SU-DHL-6 (cell line): ENCODE data around the gene CUBN.

Source experiments
- H2AFZ ChIP-seq: fragments of 200-600 bp; sonication (generic); 2 replicates; pipeline ENCODE4 v1.6.1; 2014; ENCODE audit warnings: low read depth, mild to moderate bottlenecking, moderate library complexity, mixed read lengths, antibody characterized with exemption, low read length; ENCODE audit not compliant: severe bottlenecking
- H3F3A ChIP-seq: fragments of 200-600 bp; shearing (Covaris generic); 2 replicates; pipeline ENCODE4 v1.6.0; 2016; ENCODE audit warnings: antibody characterized with exemption, mild to moderate bottlenecking; ENCODE audit not compliant: insufficient read depth
- H3K27ac ChIP-seq: fragments of 200-600 bp; sonication (generic); 2 replicates; pipeline ENCODE4 v1.5.1; 2016; ENCODE audit warnings: low read depth, mild to moderate bottlenecking, low read length, moderate library complexity, mixed read lengths
- H3K27me3 ChIP-seq: fragments of 200-600 bp; sonication (generic), shearing (Covaris generic); 2 replicates; pipeline ENCODE4 v1.6.0; 2014; ENCODE audit warnings: mild to moderate bottlenecking, low read length
- H3K36me3 ChIP-seq: fragments of 200-600 bp; sonication (generic); 2 replicates; pipeline ENCODE4 v1.6.1; 2014; ENCODE audit warnings: mild to moderate bottlenecking, low read length, mixed read lengths
- H3K4me2 ChIP-seq: fragments of 300-600, 200-600 bp; shearing (Covaris generic), sonication (generic); 2 replicates; pipeline ENCODE4 v1.6.0; 2014; ENCODE audit warnings: low read length, low read depth, mild to moderate bottlenecking; ENCODE audit not compliant: poor library complexity, severe bottlenecking
- H3K4me3 ChIP-seq: fragments of 200-600 bp; sonication (generic); 2 replicates; pipeline ENCODE4 v1.5.1; 2014; ENCODE audit warnings: antibody characterized with exemption, low read length, mild to moderate bottlenecking, mixed read lengths; ENCODE audit not compliant: insufficient read depth, poor library complexity, severe bottlenecking
- H3K79me2 ChIP-seq: fragments of 200-600 bp; sonication (generic); 2 replicates; pipeline ENCODE4 v1.6.1; 2014; ENCODE audit warnings: mild to moderate bottlenecking, low read length, moderate library complexity; ENCODE audit not compliant: insufficient read depth
- H3K9ac ChIP-seq: fragments of 200-600 bp; sonication (generic); 2 replicates; pipeline ENCODE4 v1.7.0; 2014; ENCODE audit warnings: mild to moderate bottlenecking, low read length
- H3K9me2 ChIP-seq: fragments of 200-600 bp; sonication (generic); replicated peaks from 2 replicates; pipeline ENCODE4 v1.6.1; 2014; ENCODE audit warnings: low read length; ENCODE audit not compliant: insufficient read depth
- H3K9me3 ChIP-seq: fragments of 200-600 bp; sonication (generic); 2 replicates; pipeline ENCODE4 v1.6.1; 2014; ENCODE audit warnings: low read length, mixed read lengths; ENCODE audit not compliant: insufficient read depth
- H4K20me1 ChIP-seq: fragments of 200-600 bp; sonication (generic); 2 replicates; pipeline ENCODE4 v1.6.1; 2014; ENCODE audit warnings: low read depth, mild to moderate bottlenecking, antibody characterized with exemption, low read length, moderate library complexity, mixed read lengths
- EZH2phosphoT487 ChIP-seq: fragments of 200-600 bp; sonication (generic), shearing (Covaris generic); conservative IDR thresholded peaks from 2 replicates; pipeline ENCODE4 v1.6.1; 2018; ENCODE audit warnings: mild to moderate bottlenecking, antibody characterized with exemption, low read length, moderate library complexity, mixed read lengths
- TF ChIP-seq, protein P1 (sequence below): fragments of 200-600 bp; sonication (generic); IDR thresholded peaks from one replicate; pipeline ENCODE4 v1.5.1; 2017; ENCODE audit warnings: antibody characterized with exemption, mild to moderate bottlenecking, low read length, moderate library complexity; ENCODE audit not compliant: insufficient read depth, poor library complexity, severe bottlenecking

The CUBN gene

DNA sequence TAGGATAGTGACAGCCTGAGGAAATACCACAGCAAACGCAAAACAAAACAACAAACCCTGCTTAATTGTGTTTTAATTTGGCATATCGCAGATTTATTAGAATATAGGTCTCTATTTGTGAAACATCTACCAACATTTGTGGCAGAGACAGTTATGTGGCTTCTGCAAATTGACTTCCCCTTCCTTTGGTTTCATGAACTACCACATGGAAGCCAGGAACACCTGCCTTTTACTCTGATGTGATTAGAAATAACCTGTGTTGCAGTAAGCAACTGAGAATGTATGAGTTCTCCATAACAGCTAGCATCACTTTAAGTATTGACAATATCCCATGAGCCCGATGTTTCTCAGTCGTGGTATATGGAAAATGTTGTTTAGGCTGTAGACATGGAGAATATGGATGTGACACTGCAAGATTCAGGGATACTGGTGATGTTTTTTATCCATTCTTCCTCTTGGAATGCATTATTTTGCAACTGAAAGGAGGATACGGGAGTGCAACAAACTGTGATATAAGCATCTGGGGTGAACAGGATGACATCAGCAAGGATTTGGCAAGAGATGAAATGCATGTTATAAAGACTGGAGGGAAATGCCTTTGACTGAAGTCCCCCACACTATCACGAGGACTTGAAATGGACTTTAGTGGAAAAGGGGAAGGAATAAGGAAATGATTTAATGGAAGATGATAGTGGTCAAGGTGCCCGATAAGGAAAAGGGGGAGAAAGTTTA, 95.9 kb downstream of the CUBN start:
- Histone ChIP-seq H3F3A (no peaks in the 10 kb centered on the region), H3K9me3 (no peaks in the 10 kb centered on the region), H4K20me1 (no peaks in the 10 kb centered on the region), H3K4me2 (no peak overlapping the region), H3K79me2 (no peaks in the 10 kb centered on the region), H3K9me2 (no peaks in the 10 kb centered on the region), H2AFZ (no peak overlapping the region), H3K27ac (no peak overlapping the region), H3K9ac (no peak overlapping the region), H3K27me3 (no peaks in the 10 kb centered on the region), H3K36me3 (no peaks in the 10 kb centered on the region), H3K4me3 (no peak overlapping the region)
- TF ChIP-seq, protein P1, sequence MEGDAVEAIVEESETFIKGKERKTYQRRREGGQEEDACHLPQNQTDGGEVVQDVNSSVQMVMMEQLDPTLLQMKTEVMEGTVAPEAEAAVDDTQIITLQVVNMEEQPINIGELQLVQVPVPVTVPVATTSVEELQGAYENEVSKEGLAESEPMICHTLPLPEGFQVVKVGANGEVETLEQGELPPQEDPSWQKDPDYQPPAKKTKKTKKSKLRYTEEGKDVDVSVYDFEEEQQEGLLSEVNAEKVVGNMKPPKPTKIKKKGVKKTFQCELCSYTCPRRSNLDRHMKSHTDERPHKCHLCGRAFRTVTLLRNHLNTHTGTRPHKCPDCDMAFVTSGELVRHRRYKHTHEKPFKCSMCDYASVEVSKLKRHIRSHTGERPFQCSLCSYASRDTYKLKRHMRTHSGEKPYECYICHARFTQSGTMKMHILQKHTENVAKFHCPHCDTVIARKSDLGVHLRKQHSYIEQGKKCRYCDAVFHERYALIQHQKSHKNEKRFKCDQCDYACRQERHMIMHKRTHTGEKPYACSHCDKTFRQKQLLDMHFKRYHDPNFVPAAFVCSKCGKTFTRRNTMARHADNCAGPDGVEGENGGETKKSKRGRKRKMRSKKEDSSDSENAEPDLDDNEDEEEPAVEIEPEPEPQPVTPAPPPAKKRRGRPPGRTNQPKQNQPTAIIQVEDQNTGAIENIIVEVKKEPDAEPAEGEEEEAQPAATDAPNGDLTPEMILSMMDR = no peak
- TF ChIP-seq EZH2phosphoT487 = no peak

DNA sequence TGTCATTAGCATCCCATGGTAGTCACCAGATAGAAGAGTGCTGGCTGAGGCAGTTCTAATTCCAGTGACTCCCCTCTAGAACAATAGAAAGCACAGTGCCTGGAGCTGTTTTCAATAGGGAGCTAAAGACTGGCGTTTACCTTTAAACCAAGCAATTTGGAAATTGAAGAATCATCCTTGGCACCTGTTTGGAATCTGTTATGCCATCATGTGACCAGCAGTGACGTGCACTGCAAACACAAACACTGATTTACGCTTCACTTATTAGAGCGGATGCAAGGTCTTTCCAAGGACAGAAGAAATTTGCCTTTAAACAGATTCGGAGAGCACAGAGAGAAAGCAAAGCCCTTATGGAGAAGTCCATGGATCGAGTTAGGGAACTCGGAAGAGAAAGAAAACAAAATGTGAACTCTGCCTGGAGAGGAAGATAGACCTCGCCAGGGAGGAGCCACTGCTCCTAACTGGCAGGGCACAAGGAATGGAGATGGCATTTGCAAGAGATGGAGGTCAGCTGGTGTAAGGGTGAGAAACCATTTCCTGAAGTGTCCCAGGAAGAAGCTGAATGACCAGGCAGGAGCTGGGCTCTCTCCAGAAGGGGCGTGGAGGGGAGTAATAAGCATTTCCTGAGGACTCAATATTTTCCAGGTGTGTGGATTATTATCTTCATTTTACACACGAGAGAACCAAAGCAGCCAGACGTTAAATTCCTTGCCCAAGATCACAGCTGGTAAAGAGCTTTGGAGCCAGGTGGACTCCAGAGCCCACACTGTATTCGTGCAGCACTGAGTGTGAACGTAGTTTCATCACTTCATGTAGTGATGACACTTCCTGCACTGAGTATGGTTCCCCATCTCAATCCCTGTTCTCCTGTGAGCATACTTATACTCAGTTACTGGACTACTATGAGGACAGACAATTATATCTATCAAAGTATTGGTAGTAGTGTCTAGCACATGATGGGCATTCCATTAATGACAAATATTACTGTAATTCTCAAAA, 97.7 kb downstream of the CUBN start:
- H3K36me3 ChIP-seq = no peaks in the 10 kb centered on the region
- H3K27ac ChIP-seq = no peak overlapping the region
- TF ChIP-seq, protein P1 = no peak
- no peak for TF ChIP-seq EZH2phosphoT487
- H3K9me2 ChIP-seq = no peaks in the 10 kb centered on the region
- no peaks in the 10 kb centered on the region for H3K9me3 ChIP-seq
- H3K27me3 ChIP-seq = no peaks in the 10 kb centered on the region; the same call in 1 of the 2 replicates
- no peak overlapping the region for H3K4me3 ChIP-seq
- H3K9ac ChIP-seq = no peak overlapping the region
- H4K20me1 ChIP-seq = no peaks in the 10 kb centered on the region
- no peak overlapping the region for H3K4me2 ChIP-seq
- no peaks in the 10 kb centered on the region for H3K79me2 ChIP-seq
- H3F3A ChIP-seq = no peaks in the 10 kb centered on the region
- H2AFZ ChIP-seq = no peak overlapping the region

DNA sequence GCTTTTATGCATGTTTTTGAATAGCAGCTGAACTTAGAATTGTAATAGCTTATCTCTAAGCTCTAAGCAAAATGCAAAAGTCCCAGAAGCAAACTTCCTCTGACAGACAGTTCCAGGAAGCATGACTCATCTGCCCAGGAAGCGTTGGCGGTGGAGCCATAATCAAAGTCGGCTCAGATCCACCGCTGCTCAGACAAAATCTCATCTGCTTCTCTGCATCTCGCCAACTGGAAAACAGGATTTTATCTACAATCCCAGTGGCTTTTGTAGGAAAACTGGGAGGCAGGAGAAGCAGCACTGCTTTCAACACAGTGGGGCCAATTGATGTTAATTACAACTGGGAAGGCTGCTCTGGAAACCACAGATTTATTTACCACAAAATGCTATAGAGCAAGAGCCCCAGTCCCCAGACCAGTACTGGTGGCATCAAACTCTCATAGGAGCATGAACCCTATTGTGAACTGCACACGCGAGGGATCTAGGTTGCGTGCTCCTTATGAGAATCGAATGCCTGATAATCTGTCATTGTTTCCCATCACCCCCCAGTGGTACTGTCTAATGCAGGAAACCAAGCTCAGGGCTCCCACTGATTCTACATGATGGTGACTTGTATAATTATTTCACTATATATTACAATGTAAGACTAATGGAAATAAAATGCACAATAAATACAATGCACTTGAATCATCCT, 99.9 kb downstream of the CUBN start:
- Histone ChIP-seq H3K9me2 (no peaks in the 10 kb centered on the region), H3K79me2 (no peaks in the 10 kb centered on the region), H3K27ac (no peak overlapping the region), H4K20me1 (no peaks in the 10 kb centered on the region), H3K4me2 (no peak overlapping the region), H2AFZ (no peak overlapping the region), H3K4me3 (no peak overlapping the region), H3F3A (no peaks in the 10 kb centered on the region), H3K9me3 (no peaks in the 10 kb centered on the region), H3K36me3 (no peaks in the 10 kb centered on the region), H3K9ac (no peak overlapping the region), H3K27me3 (no peaks in the 10 kb centered on the region; the same call in 1 of the 2 replicates)
- TF ChIP-seq, protein P1 = no peak
- no peak for TF ChIP-seq EZH2phosphoT487
